Pancreas (tissue), 10 donors: ENCODE results near the gene MUC22. TPM values are rescaled to one million over a fixed set of nuclear protein-coding genes. Genes with fewer than 3 reads are reported as not detected.

Experiments
- ATAC-seq, 4 donors: fragments of 200-7000 bp; cut with Tn5 transposase; one replicate each; pipeline versions ENCODE4 v1.8.0 to v1.9.1; 2020; ENCODE audit warnings: mild to moderate bottlenecking in 4 of 4, moderate library complexity in 4 of 4
- DNase-seq, 6 donors: peaks; one replicate each; pipeline ENCODE4 v3.0.0-alpha.2; 2020
- FAIRE-seq: peaks from 2 replicates; lab custom pipeline; 2012; peaks lifted over from hg19 to GRCh38; lab: Jason Lieb, UNC
- H3K27ac ChIP-seq, 4 donors: fragments of 200-600 bp; sonication (generic); 1 replicate in 3 of 4; 2 replicates in 1 of 4; pipeline versions ENCODE4 v1.5.0 to v1.8.0; 2020
- H3K27me3 ChIP-seq, 4 donors: fragments of 200-600 bp; one replicate each; pipeline ENCODE4 v1.8.0; 2021
- H3K36me3 ChIP-seq, 3 donors: fragments of 200-600 bp; sonication (generic) in 1 of 3; one replicate each; pipeline versions ENCODE4 v1.5.0 to v1.8.0; 2020 to 2021
- H3K4me1 ChIP-seq, 3 donors: fragments of 200-600 bp; one replicate each; pipeline ENCODE4 v1.8.0; 2021
- H3K4me3 ChIP-seq, 4 donors: fragments of 200-600 bp; sonication (generic) in 2 of 4; one replicate each; pipeline versions ENCODE4 v1.5.0 to v1.8.0; 2020 to 2021
- H3K9me3 ChIP-seq, 4 donors: fragments of 200-600 bp; one replicate each; pipeline ENCODE4 v1.8.0; 2021
- CTCF ChIP-seq, 4 donors: fragments of 200-600 bp; sonication (generic) in 3 of 4; IDR thresholded peaks; one replicate each; pipeline versions ENCODE4 v1.5.0 to v1.8.0; 2021; ENCODE audit warnings: antibody characterized with exemption in 4 of 4
- WGBS, 2 donors: extraction: QIAGEN DNeasy Blood & Tissue Kit; methylation state at CpG; one replicate each; pipeline ENCODE4 v1.1.7; 2013; 5-methylcytosine and 5-hydroxymethylcytosine counted together
- intact Hi-C, 3 donors: fragments of 100-400 bp; cut with DNase I; formaldehyde crosslinking; loops; one replicate each; pipeline versions ENCODE4 v1.11.1 to v1.14.2; 2022
- polyA plus RNA-seq, 2 donors: library from polyadenylated mRNA; stranded (reverse); fragments of 200-250 nt; gene quantifications; one replicate each; pipeline ENCODE4 v1.2.3, GENCODE V29; 2013
- total RNA-seq, 6 donors: library from RNA; stranded (reverse); fragmentation: NEBNext Ultra II Directional in 4 of 6; extraction: Animal tissue kit (Norgen Biotek cat#: 25700) in 4 of 6; gene quantifications; one replicate each; pipeline versions ENCODE4 v1.2.1 to v1.2.4, GENCODE V29; 2021 to 2023
- donor health status: healthy with polysubstance abuse.
- donor health status: DM: no; HTN: no; CAD: no; lungs with moderate emphysema.
- donor health status: DM: no; HTN: no; CAD: no.
- donor health status: control.
- donor health status: control.
- donor health status: Bipolar disorder and iron deficiency.
- donor health status: DM: yes; HTN: yes; CAD: no.
- donor health status: DM: no; HTN: no; CAD: no.
- donor health status: DM: no; HTN: no; CAD: no.
- donor health status: DM: yes; HTN: yes; CAD: no.

The MUC22 gene
- total and polyA plus RNA-seq, 8 donors: 0.02 TPM; not detected in 7

- Histone ChIP-seq H3K4me3 (no peak overlapping the region), H3K36me3 (no peaks in the 10 kb centered on the region), H3K9me3 (no peaks in the 10 kb centered on the region), H3K27me3 (no peaks in the 10 kb centered on the region), H3K27ac (no peak overlapping the region), H3K4me1 (peaks cover 0 to 7% (median 5%) of the 10 kb centered on the region in 3 donors)
- WGBS, 2 donors: 95 to 96% methylated on average over 4 of the region's 4 CpGs
- intact Hi-C loops: loop anchor here in 1 of 3 donors (10.0 kb wide), 1 partner anchor 108 kb away; no protein-coding TSS in a partner anchor
- TF ChIP-seq CTCF (IDR thresholded peaks at IDR 0.05): no peak
- DNase-seq (no peak), FAIRE-seq (no peak), ATAC-seq (no peak)
Observed at GRCh38 chr6:31033075-31033474, 22.8 kb downstream of the MUC22 start.

GRCh38 chr6:31035862-31036497 lies 25.7 kb downstream of the MUC22 start:
- DNase-seq (no peak), ATAC-seq (peak; percentile 44 to 78 (median 70)), FAIRE-seq (no peak)
- Histone ChIP-seq H3K4me3 (no peak overlapping the region), H3K36me3 (no peaks in the 10 kb centered on the region), H3K27ac (no peak overlapping the region), H3K27me3 (no peaks in the 10 kb centered on the region), H3K4me1 (peaks cover 0 to 10% (median 5%) of the 10 kb centered on the region in 3 donors), H3K9me3 (no peaks in the 10 kb centered on the region)
- WGBS, 2 donors: 18 to 19% methylated on average over 4 of the region's 4 CpGs
- no peak for TF ChIP-seq CTCF (IDR thresholded peaks at IDR 0.05)
- intact Hi-C loops: loop anchor here in 1 of 3 donors (10.0 kb wide), 1 partner anchor 111 kb away; no protein-coding TSS in a partner anchor

- 41 to 48% methylated on average over 7 of the region's 7 CpGs for WGBS, 2 donors
- no peak overlapping the region for H3K27ac ChIP-seq
Observed at GRCh38 chr6:31037169-31037568, 26.9 kb downstream of the MUC22 start.

GRCh38 chr6:31037682-31038081 lies 27.4 kb downstream of the MUC22 start:
- Histone ChIP-seq H3K27me3 (no peaks in the 10 kb centered on the region), H3K4me1 (peaks cover 0 to 10% (median 5%) of the 10 kb centered on the region in 3 donors), H3K27ac (no peak overlapping the region), H3K4me3 (no peak overlapping the region), H3K36me3 (no peaks in the 10 kb centered on the region), H3K9me3 (no peaks in the 10 kb centered on the region)
- FAIRE-seq: no peak
- intact Hi-C loops: loop anchor here in 1 of 3 donors (10.0 kb wide), 1 partner anchor 113 kb away; no protein-coding TSS in a partner anchor
- ATAC-seq: no peak
- no peak for DNase-seq
- 59 to 60% methylated on average over 3 of the region's 3 CpGs for WGBS, 2 donors
- no peak for TF ChIP-seq CTCF (IDR thresholded peaks at IDR 0.05)

More at GRCh38 chr6:31037169-31037568, 26.9 kb downstream of the MUC22 start:
- Histone ChIP-seq H3K9me3 (no peaks in the 10 kb centered on the region), H3K27me3 (no peaks in the 10 kb centered on the region), H3K36me3 (no peaks in the 10 kb centered on the region), H3K4me3 (no peak overlapping the region), H3K4me1 (peaks cover 0 to 10% (median 5%) of the 10 kb centered on the region in 3 donors)
- FAIRE-seq (no peak), DNase-seq (no peak), ATAC-seq (peak in 1 of 4 donors; percentile 44)
- TF ChIP-seq CTCF (IDR thresholded peaks at IDR 0.05): no peak
- intact Hi-C loops: loop anchor here in 1 of 3 donors (10.0 kb wide), 1 partner anchor 112 kb away; no protein-coding TSS in a partner anchor

- Histone ChIP-seq H3K4me3 (no peak overlapping the region), H3K9me3 (no peaks in the 10 kb centered on the region), H3K4me1 (peaks cover 0 to 10% (median 5%) of the 10 kb centered on the region in 3 donors), H3K27ac (no peak overlapping the region), H3K27me3 (no peaks in the 10 kb centered on the region), H3K36me3 (no peaks in the 10 kb centered on the region)
- ATAC-seq (no peak), FAIRE-seq (no peak), DNase-seq (no peak)
- intact Hi-C loops: loop anchor here in 1 of 3 donors (10.0 kb wide), 1 partner anchor 114 kb away; no protein-coding TSS in a partner anchor
- WGBS, 2 donors: 88 to 91% methylated on average over 8 of the region's 8 CpGs
- TF ChIP-seq CTCF (IDR thresholded peaks at IDR 0.05): no peak
Observed at GRCh38 chr6:31038559-31038958, 28.3 kb downstream of the MUC22 start.
